Left forelimb (tissue), 1 donor: ENCODE data around the gene KNDC1.
"Not testable (repeated sequence)": the region's sequence is repeated elsewhere in the genome, so short reads cannot be mapped to it uniquely, and the experiment has no call there.

ENCODE experiments used
- DNase-seq: peaks from one replicate; pipeline ENCODE4 v3.0.0-alpha.2; 2018; ENCODE audit warnings: low spot score

KNDC1 gene

GRCh38 chr10:133259602-133259989, 99.6 kb downstream of the KNDC1 start:
- DNase-seq = no peak

GRCh38 chr10:133260895-133261725, 101.1 kb downstream of the KNDC1 start:
- DNase-seq = no peak

GRCh38 chr10:133261726-133262325, 101.8 kb downstream of the KNDC1 start:
- no peak for DNase-seq

- no peak for DNase-seq
Measured at GRCh38 chr10:133262696-133263095, 102.7 kb downstream of the KNDC1 start.

GRCh38 chr10:133263674-133264073, 103.7 kb downstream of the KNDC1 start:
- DNase-seq = no peak

GRCh38 chr10:133264461-133264860, 104.4 kb downstream of the KNDC1 start:
- DNase-seq = no peak

GRCh38 chr10:133265052-133265451, 105.0 kb downstream of the KNDC1 start:
- not testable (repeated sequence) for DNase-seq

- DNase-seq = no peak
Measured at GRCh38 chr10:133266056-133266795, 106.2 kb downstream of the KNDC1 start.

- no peak for DNase-seq
Measured at GRCh38 chr10:133267293-133267692, 107.3 kb downstream of the KNDC1 start.

GRCh38 chr10:133267829-133268228, 107.8 kb downstream of the KNDC1 start:
- no peak for DNase-seq

- DNase-seq = no peak
Measured at GRCh38 chr10:133268532-133268931, 108.5 kb downstream of the KNDC1 start.

- DNase-seq = no peak
Measured at GRCh38 chr10:133269367-133269766, 109.3 kb downstream of the KNDC1 start.

GRCh38 chr10:133270204-133270603, 110.2 kb downstream of the KNDC1 start:
- DNase-seq = no peak

GRCh38 chr10:133270773-133271297, 110.8 kb downstream of the KNDC1 start:
- no peak for DNase-seq

GRCh38 chr10:133271521-133272300, 111.7 kb downstream of the KNDC1 start:
- DNase-seq = no peak

GRCh38 chr10:133272301-133272963, 112.4 kb downstream of the KNDC1 start:
- no peak for DNase-seq

- no peak for DNase-seq
Measured at GRCh38 chr10:133272964-133273420, 113.0 kb downstream of the KNDC1 start.

- DNase-seq = no peak
Measured at GRCh38 chr10:133273534-133274143, 113.6 kb downstream of the KNDC1 start.

GRCh38 chr10:133274751-133275683, 115.0 kb downstream of the KNDC1 start:
- DNase-seq = no peak

GRCh38 chr10:133275684-133276092, 115.7 kb downstream of the KNDC1 start:
- no peak for DNase-seq
